ENCODE data around the gene MYRIP. TPM values are rescaled to one million over a fixed set of nuclear protein-coding genes. Genes with fewer than 3 reads are reported as not detected.

The MYRIP gene
- total RNA-seq, 4 donors from 2014 or later: 1.6 to 7.1 (median 3.6) TPM

DNA sequence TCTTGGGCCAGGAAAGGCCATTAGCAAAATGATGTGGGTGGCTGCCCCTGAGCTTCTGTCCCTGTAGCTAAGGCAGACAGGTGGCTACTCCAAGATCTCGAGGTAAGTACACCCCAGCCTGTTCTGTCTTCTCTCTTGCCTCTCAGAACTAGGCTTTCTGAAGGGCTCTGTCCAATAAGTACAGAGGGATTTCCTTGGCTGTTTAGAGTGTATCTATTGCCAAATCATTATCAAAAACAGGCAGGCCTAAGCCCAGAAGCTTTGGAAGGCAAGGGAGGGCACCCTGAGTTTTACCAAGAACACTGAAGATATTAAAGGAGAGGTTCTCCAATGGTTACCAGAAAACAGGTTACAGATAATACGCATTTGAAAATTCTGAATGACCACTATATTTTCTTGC, 156.6 kb downstream of the MYRIP start:
- intact Hi-C loops (cut with DNase I): no loop called here
- no peak for DNase-seq
- peaks cover 0 to 4% of the 10 kb centered on the region in 2 donors for H3K4me1 ChIP-seq
- no peaks in the 10 kb centered on the region for H3K9me3 ChIP-seq
- 59 to 63% methylated on average over 2 of the region's 2 CpGs for WGBS, 2 donors
- H3K27me3 ChIP-seq: no peaks in the 10 kb centered on the region
- H3K27ac ChIP-seq: no peak overlapping the region
- no peaks in the 10 kb centered on the region for H3K36me3 ChIP-seq
- H3K4me3 ChIP-seq (replicated peaks in 1 of 3): no peak overlapping the region
- no peak for TF ChIP-seq POLR2A (IDR thresholded peaks at IDR 0.05)
- TF ChIP-seq, protein P1, sequence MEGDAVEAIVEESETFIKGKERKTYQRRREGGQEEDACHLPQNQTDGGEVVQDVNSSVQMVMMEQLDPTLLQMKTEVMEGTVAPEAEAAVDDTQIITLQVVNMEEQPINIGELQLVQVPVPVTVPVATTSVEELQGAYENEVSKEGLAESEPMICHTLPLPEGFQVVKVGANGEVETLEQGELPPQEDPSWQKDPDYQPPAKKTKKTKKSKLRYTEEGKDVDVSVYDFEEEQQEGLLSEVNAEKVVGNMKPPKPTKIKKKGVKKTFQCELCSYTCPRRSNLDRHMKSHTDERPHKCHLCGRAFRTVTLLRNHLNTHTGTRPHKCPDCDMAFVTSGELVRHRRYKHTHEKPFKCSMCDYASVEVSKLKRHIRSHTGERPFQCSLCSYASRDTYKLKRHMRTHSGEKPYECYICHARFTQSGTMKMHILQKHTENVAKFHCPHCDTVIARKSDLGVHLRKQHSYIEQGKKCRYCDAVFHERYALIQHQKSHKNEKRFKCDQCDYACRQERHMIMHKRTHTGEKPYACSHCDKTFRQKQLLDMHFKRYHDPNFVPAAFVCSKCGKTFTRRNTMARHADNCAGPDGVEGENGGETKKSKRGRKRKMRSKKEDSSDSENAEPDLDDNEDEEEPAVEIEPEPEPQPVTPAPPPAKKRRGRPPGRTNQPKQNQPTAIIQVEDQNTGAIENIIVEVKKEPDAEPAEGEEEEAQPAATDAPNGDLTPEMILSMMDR (IDR thresholded peaks at IDR 0.05): no peak

DNA sequence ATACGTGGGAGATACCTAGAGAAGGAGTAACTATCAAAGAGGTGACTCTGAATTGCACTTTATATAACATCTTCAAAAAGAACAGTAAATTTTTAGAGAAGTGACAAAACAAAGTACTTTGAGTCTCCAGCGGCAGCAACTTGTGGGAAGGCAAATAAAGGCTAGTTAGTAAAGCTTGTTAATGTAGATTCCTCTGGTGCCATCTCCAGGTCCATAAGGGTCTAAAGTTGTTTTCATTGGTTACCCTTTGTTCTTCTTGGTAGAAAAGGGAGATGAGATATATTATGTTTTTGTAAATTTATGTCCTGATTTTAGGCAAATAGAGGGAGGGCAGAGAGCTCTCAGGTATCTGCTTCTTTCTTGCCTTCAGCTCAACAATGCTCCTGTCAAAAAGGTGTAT, 161.6 kb downstream of the MYRIP start:
- intact Hi-C loops (cut with DNase I): no loop called here
- Histone ChIP-seq H3K27ac (no peak overlapping the region), H3K9me3 (no peaks in the 10 kb centered on the region), H3K27me3 (no peaks in the 10 kb centered on the region), H3K4me3 (replicated peaks in 1 of 3) (no peak overlapping the region), H3K4me1 (no peaks in the 10 kb centered on the region), H3K36me3 (no peaks in the 10 kb centered on the region)
- WGBS, 2 donors: 89 to 92% methylated on average over 2 of the region's 2 CpGs
- TF ChIP-seq, protein P1 (IDR thresholded peaks at IDR 0.05): no peak
- no peak for TF ChIP-seq POLR2A (IDR thresholded peaks at IDR 0.05)
- DNase-seq: no peak

DNA sequence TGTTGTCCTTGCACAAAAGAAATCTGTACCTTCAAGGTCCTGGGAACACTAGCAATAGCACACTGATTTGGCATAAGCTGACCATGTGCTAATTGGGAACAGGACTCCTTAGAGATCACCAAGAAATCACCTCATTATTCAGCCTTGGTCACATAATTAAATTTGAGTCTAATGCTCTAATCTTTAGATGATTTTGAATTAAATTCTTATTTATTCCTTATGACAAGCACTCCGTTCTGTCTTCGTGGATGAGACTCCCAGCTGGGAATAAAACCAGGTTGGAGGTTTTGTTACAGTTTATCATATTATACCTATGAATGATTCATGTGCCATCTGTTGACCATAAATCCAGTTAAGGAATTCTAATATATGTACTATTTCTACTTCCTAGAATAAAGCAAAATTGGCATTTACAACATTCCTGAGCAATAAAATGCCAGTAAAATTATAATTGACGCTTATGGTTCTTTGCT, 162.2 kb downstream of the MYRIP start:
- H3K36me3 ChIP-seq: no peaks in the 10 kb centered on the region
- H3K27me3 ChIP-seq: no peaks in the 10 kb centered on the region
- TF ChIP-seq POLR2A (IDR thresholded peaks at IDR 0.05): no peak
- TF ChIP-seq, protein P1 (IDR thresholded peaks at IDR 0.05): no peak
- no peaks in the 10 kb centered on the region for H3K9me3 ChIP-seq
- H3K4me1 ChIP-seq: no peaks in the 10 kb centered on the region
- H3K27ac ChIP-seq: no peak overlapping the region
- DNase-seq: no peak
- intact Hi-C loops (cut with DNase I): no loop called here
- no peak overlapping the region for H3K4me3 ChIP-seq (replicated peaks in 1 of 3)
- 86 to 96% methylated on average over 3 of the region's 3 CpGs for WGBS, 2 donors

DNA sequence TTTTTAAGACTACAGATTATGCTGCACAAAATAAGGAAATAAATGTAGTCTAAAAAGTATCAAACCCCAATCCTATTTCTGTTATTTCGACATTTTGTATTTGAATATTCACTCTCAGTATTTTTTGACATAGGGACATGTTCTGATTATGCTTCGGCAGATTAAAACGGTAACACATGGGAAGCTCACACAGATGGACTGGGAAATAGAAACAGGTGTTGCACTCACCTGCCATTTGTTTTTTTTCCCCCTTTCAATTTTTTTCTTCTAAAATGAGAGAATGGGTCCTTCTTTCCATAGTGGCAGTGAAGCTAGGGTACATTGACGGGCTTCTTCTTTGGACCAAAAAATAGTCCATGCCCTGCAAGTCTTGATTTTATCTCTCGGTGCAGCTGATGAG, 163.1 kb downstream of the MYRIP start:
- intact Hi-C loops (cut with DNase I): no loop called here
- 93 to 95% methylated on average over 5 of the region's 5 CpGs for WGBS, 2 donors
- H3K27me3 ChIP-seq: no peaks in the 10 kb centered on the region
- no peaks in the 10 kb centered on the region for H3K9me3 ChIP-seq
- H3K4me3 ChIP-seq (replicated peaks in 1 of 3): no peak overlapping the region
- no peak for TF ChIP-seq POLR2A (IDR thresholded peaks at IDR 0.05)
- TF ChIP-seq, protein P1 (IDR thresholded peaks at IDR 0.05): no peak
- H3K27ac ChIP-seq: no peak overlapping the region
- no peak for DNase-seq
- H3K36me3 ChIP-seq: no peaks in the 10 kb centered on the region
- no peaks in the 10 kb centered on the region for H3K4me1 ChIP-seq

DNA sequence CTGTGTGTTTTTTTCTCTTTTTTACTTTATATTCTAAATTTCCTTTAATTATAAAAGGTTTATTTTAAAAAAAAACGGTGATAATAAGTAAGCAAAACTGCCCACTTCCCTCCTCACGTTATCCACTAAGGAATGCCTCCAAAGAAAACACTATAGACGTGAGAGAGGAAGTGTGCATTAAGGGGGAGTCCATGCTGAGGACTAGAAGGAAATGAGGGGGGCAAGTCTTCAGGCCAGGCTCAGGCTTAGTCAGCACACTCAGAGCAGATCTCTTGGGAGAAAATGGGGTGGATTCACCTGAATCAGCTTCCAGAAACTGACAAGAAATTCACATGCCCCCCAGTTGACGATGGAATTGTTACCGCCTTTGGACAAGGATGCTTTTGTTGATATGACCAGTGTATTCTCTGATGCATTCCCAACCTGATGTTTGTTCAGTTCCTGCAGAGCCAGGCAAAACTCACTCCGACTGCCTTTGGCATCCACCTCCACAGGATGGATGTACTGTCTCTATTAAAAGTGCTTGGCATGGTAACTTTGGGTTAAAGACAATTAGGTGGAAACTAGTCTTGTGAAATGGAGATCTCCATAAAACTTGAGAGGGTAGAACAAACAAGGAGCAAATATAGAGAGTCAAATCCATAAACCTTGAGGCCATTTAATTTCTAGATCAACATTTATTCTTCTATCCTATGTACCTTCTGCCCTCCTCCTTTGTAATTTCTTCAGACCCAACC, 167.8 kb downstream of the MYRIP start:
- no peaks in the 10 kb centered on the region for H3K27me3 ChIP-seq
- no peaks in the 10 kb centered on the region for H3K4me1 ChIP-seq
- no peak for TF ChIP-seq POLR2A (IDR thresholded peaks at IDR 0.05)
- TF ChIP-seq, protein P1 (IDR thresholded peaks at IDR 0.05): no peak
- H3K9me3 ChIP-seq: no peaks in the 10 kb centered on the region
- DNase-seq: no peak
- H3K36me3 ChIP-seq: no peaks in the 10 kb centered on the region
- 49 to 65% methylated on average over 6 of the region's 6 CpGs for WGBS, 2 donors
- intact Hi-C loops (cut with DNase I): no loop called here
- H3K27ac ChIP-seq: no peak overlapping the region
- H3K4me3 ChIP-seq (replicated peaks in 1 of 3): no peak overlapping the region

All from thyroid gland (tissue), 4 donors.